K562 (cell line): ENCODE results near the gene HS2ST1. TPM values are rescaled to one million over a fixed set of nuclear protein-coding genes. Genes with fewer than 3 reads are reported as not detected.

ENCODE experiments used
- BDP1 ChIP-seq: IDR thresholded peaks from 3 replicates; pipeline ENCODE4 v1.6.1; 2011; ENCODE audit not compliant: insufficient read length, insufficient read depth
- GABPB1 ChIP-seq: sonication (generic); formaldehyde crosslinking; IDR thresholded peaks from 2 replicates; pipeline ENCODE4 v1.8.0; 2022; ENCODE audit warnings: mild to moderate bottlenecking, missing genetic modification reagents
- PCBP1 ChIP-seq: fragments of 200-400 bp; formaldehyde crosslinking; IDR thresholded peaks from 2 replicates; pipeline ENCODE4 v1.6.1; 2018; ENCODE audit warnings: mild to moderate bottlenecking, low read depth, low read length; ENCODE audit not compliant: poor library complexity, severe bottlenecking
- ZNF780A ChIP-seq: fragments of 250-450 bp; sonication (Bioruptor Pico); IDR thresholded peaks from 2 replicates; pipeline ENCODE4 v1.5.0; 2021; ENCODE audit warnings: mild to moderate bottlenecking
- polyA plus RNA-seq, 8 experiments: library from polyadenylated mRNA; depleted of rRNA in 4 of 8; stranded (reverse) in 5 of 8; unstranded in 3 of 8; fragments of >200 nt; fragmentation: Nextera tagmentation in 2 of 8; fragmentation: Illumina TruSeq in 1 of 8; extraction: Ambion mirVana in 2 of 8; extraction: Trizol in 1 of 8; gene quantifications; 2 replicates each; pipeline versions ENCODE4 v1.2.1 to v1.2.3, GENCODE V29; 2011 to 2014; ENCODE audit warnings: inconsistent platforms in 1 of 8, missing spikeins in 1 of 8
- total RNA-seq, 7 experiments: library from RNA; depleted of rRNA in 6 of 7; stranded (reverse); fragments of >200 nt in 6 of 7; fragmentation: Illumina TruSeq in 2 of 7; extraction: Trizol in 2 of 7; gene quantifications; 2 replicates each; pipeline versions ENCODE4 v1.2.1 to v1.2.3, GENCODE V29; 2011 to 2021; ENCODE audit warnings: low replicate concordance in 1 of 7
- TF ChIP-seq, protein P1 (sequence below), 2 experiments: fragments of 450-650 bp; formaldehyde crosslinking in 1 of 2; IDR thresholded peaks; 2 replicates each; pipeline versions ENCODE4 v1.4.0 to v1.6.1; 2014 to 2020; ENCODE audit warnings: mild to moderate bottlenecking in 2 of 2, borderline replicate concordance in 1 of 2, low read depth in 1 of 2

The HS2ST1 gene
- total and polyA plus RNA-seq, 9 of the 15 experiments (the other 6 are each of a cell fraction or from before 2014, with no cell fraction given) = 7.7 to 43.3 (median 25.8) TPM

DNA sequence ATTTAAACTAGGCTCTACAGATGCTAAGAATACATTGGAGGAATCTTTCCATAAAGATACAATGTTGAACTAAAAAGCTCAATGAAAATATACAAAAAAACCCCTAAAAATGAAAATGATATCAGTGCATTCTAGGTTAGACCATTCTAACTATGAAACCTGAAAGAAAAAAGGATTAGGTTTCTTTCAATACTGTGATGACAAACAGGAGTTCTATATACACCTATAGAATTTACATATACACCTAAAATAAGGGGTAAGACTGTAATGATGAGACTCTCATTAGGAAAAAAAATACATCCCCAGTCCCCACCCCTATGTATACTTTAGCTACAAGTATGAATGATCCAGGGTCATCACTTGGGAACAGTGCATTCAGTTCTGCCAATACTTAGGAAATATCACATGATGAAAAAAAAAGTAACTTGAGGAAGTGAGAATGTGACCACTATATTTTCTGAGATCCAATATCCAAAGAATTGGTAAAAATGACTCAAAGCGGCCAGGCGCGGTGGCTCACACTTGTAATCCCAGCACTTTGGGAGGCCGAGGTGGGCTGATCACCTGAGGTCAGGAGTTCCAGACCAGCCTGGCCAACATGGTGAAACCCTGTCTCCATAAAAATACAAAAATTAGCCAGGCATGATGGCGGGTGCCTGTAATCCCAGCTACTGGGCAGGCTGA lies 26.8 kb upstream of the HS2ST1 start (continued):
- TF ChIP-seq, protein P1, sequence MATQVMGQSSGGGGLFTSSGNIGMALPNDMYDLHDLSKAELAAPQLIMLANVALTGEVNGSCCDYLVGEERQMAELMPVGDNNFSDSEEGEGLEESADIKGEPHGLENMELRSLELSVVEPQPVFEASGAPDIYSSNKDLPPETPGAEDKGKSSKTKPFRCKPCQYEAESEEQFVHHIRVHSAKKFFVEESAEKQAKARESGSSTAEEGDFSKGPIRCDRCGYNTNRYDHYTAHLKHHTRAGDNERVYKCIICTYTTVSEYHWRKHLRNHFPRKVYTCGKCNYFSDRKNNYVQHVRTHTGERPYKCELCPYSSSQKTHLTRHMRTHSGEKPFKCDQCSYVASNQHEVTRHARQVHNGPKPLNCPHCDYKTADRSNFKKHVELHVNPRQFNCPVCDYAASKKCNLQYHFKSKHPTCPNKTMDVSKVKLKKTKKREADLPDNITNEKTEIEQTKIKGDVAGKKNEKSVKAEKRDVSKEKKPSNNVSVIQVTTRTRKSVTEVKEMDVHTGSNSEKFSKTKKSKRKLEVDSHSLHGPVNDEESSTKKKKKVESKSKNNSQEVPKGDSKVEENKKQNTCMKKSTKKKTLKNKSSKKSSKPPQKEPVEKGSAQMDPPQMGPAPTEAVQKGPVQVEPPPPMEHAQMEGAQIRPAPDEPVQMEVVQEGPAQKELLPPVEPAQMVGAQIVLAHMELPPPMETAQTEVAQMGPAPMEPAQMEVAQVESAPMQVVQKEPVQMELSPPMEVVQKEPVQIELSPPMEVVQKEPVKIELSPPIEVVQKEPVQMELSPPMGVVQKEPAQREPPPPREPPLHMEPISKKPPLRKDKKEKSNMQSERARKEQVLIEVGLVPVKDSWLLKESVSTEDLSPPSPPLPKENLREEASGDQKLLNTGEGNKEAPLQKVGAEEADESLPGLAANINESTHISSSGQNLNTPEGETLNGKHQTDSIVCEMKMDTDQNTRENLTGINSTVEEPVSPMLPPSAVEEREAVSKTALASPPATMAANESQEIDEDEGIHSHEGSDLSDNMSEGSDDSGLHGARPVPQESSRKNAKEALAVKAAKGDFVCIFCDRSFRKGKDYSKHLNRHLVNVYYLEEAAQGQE (IDR thresholded peaks at IDR 0.05; ENCODE audit: borderline replicate concordance) = no peak
- TF ChIP-seq, protein P1 (CRISPR knock-in tag; IDR thresholded peaks at IDR 0.05; ENCODE audit: low read depth) = no peak
- TF ChIP-seq PCBP1 = no peak
- TF ChIP-seq GABPB1 (CRISPR knock-in tag) = no peak
- no peak for TF ChIP-seq BDP1
- TF ChIP-seq ZNF780A (CRISPR knock-in tag) = no peak
- TF ChIP-seq, all 486 proteins: peak for 0
